Liver (tissue), 9 donors: ENCODE data around the gene CTNNA1. TPM values are rescaled to one million over a fixed set of nuclear protein-coding genes. Genes with fewer than 3 reads are reported as not detected.
"Not testable (repeated sequence)": the region's sequence is repeated elsewhere in the genome, so short reads cannot be mapped to it uniquely, and the experiment has no call there.

Source experiments
- DNase-seq: peaks from one replicate; pipeline ENCODE4 v3.0.0-alpha.2; 2017; ENCODE audit warnings: low spot score
- H3K27ac ChIP-seq, 2 donors: one replicate each; pipeline ENCODE4 v1.7.0; 2013; ENCODE audit warnings: inconsistent platforms in 2 of 2, low read length in 2 of 2, control low read depth in 1 of 2, low read depth in 1 of 2, mild to moderate bottlenecking in 1 of 2
- H3K27me3 ChIP-seq, 4 donors: one replicate each; pipeline versions ENCODE4 v1.6.1 to v1.7.0; 2013; ENCODE audit warnings: low read length in 3 of 4, inconsistent platforms in 1 of 4, mild to moderate bottlenecking in 1 of 4, moderate library complexity in 1 of 4; ENCODE audit not compliant: control insufficient read depth in 4 of 4, insufficient read depth in 4 of 4
- H3K36me3 ChIP-seq, 4 donors: one replicate each; pipeline versions ENCODE4 v1.6.1 to v1.7.0; 2013; ENCODE audit warnings: low read length in 3 of 4, mild to moderate bottlenecking in 3 of 4, low read depth in 1 of 4, moderate library complexity in 1 of 4; ENCODE audit not compliant: control insufficient read depth in 4 of 4, insufficient read depth in 3 of 4
- H3K4me1 ChIP-seq, 4 donors: one replicate each; pipeline versions ENCODE4 v1.6.1 to v1.7.0; 2013; ENCODE audit warnings: low read length in 3 of 4, mild to moderate bottlenecking in 3 of 4, moderate library complexity in 1 of 4; ENCODE audit not compliant: control insufficient read depth in 4 of 4, insufficient read depth in 4 of 4
- H3K4me3 ChIP-seq, 3 donors: one replicate each; pipeline versions ENCODE4 v1.6.1 to v1.7.0; 2013; ENCODE audit warnings: low read length in 3 of 3, control low read depth in 1 of 3, low read depth in 1 of 3, mild to moderate bottlenecking in 1 of 3
- H3K9ac ChIP-seq, 2 donors: one replicate each; pipeline ENCODE4 v1.7.0; 2013; ENCODE audit warnings: low read length in 2 of 2, mild to moderate bottlenecking in 2 of 2, moderate library complexity in 2 of 2, control low read depth in 1 of 2, low read depth in 1 of 2
- H3K9me3 ChIP-seq, 4 donors: one replicate each; pipeline versions ENCODE4 v1.6.1 to v1.7.0; 2013; ENCODE audit warnings: low read length in 3 of 4; ENCODE audit not compliant: control insufficient read depth in 4 of 4
- FOXA1 ChIP-seq: IDR thresholded peaks from 2 replicates; pipeline ENCODE4 v1.6.1; 2016; ENCODE audit warnings: antibody characterized with exemption
- FOXA2 ChIP-seq: IDR thresholded peaks from 2 replicates; pipeline ENCODE4 v1.6.1; 2016; ENCODE audit warnings: antibody characterized with exemption
- JUND ChIP-seq, 2 donors: IDR thresholded peaks; 2 replicates each; pipeline ENCODE4 v1.6.1; 2016; ENCODE audit warnings: antibody characterized with exemption in 2 of 2
- NR2F2 ChIP-seq: IDR thresholded peaks from 2 replicates; pipeline ENCODE4 v1.6.1; 2016; ENCODE audit warnings: antibody characterized with exemption
- RXRA ChIP-seq, 2 donors: IDR thresholded peaks; 2 replicates each; pipeline ENCODE4 v1.6.1; 2017 to 2018; ENCODE audit warnings: antibody characterized with exemption in 2 of 2, mild to moderate bottlenecking in 1 of 2
- SP1 ChIP-seq: IDR thresholded peaks from 2 replicates; pipeline ENCODE4 v1.6.1; 2018; ENCODE audit warnings: antibody characterized with exemption, mild to moderate bottlenecking
- TAF1 ChIP-seq: conservative IDR thresholded peaks from 2 replicates; pipeline ENCODE4 v1.6.1; 2016; ENCODE audit warnings: antibody characterized with exemption, mild to moderate bottlenecking
- WGBS: extraction: QIAGEN DNeasy Blood & Tissue Kit; methylation state at CpG from one replicate; pipeline ENCODE4 v1.1.7; 2013; 5-methylcytosine and 5-hydroxymethylcytosine counted together
- polyA plus RNA-seq, 2 donors: library from polyadenylated mRNA; stranded (reverse) in 1 of 2; unstranded in 1 of 2; fragments of 200-250 nt in 1 of 2; fragments of >200 nt in 1 of 2; fragmentation: Nextera tagmentation in 1 of 2; extraction: Ambion mirVana in 1 of 2; gene quantifications; one replicate each; pipeline versions ENCODE4 v1.2.1 to v1.2.3, GENCODE V29; 2013 to 2015
- total RNA-seq, 2 donors: library from RNA; depleted of rRNA; stranded (reverse); fragments of >200 nt; gene quantifications; one replicate each; pipeline ENCODE4 v1.2.3, GENCODE V29; 2014
- TF ChIP-seq, protein P1 (sequence below): IDR thresholded peaks from 2 replicates; pipeline ENCODE4 v1.6.1; 2016; ENCODE audit warnings: antibody characterized with exemption
- TF ChIP-seq, protein P2 (sequence below): fragments of 150-350 bp; IDR thresholded peaks from 2 replicates; pipeline ENCODE4 v1.5.1; 2017; ENCODE audit warnings: improper control_type of control experiment, low read depth, low read length; ENCODE audit not compliant: missing input control
- TF ChIP-seq, protein P3 (sequence below): IDR thresholded peaks from 2 replicates; pipeline ENCODE4 v1.6.1; 2016; ENCODE audit warnings: antibody characterized with exemption
- TF ChIP-seq, protein P4 (sequence below): IDR thresholded peaks from 2 replicates; pipeline ENCODE4 v1.6.1; 2016; ENCODE audit warnings: antibody characterized with exemption
- donor health status: healthy.
- donor health status: healthy.
- donor health status: healthy.
- donor health status: healthy.
- donor health status: healthy.

Gene CTNNA1
- total and polyA plus RNA-seq, 4 donors: 39.9 to 150 (median 103) TPM

DNA sequence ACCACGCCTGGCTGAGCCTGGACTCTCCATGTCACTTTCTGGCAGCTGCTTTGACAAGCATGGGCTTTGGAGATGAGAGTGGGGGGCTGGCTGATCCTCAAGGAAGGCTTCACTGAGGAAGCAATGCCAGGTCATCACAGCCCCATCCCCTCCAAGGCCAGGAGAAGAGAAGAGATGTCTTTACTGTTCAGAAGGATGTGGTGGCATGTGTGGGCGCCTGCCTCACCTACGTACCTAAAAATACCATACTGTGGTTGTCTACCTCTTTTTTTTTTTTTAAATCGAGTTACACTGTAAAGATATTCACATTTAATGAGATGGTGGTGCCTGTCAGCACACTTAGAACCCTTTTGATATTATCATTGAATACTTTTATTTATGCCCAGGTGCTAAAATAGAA, 26.4 kb upstream of the CTNNA1 start:
- Histone ChIP-seq H3K36me3 (no peaks in the 10 kb centered on the region), H3K4me3 (no peak overlapping the region), H3K27me3 (no peaks in the 10 kb centered on the region), H3K27ac (no peak overlapping the region), H3K9ac (no peak overlapping the region), H3K9me3 (no peaks in the 10 kb centered on the region), H3K4me1 (peaks cover 0 to 7% (median 4%) of the 10 kb centered on the region in 4 donors)
- TF ChIP-seq, protein P1, sequence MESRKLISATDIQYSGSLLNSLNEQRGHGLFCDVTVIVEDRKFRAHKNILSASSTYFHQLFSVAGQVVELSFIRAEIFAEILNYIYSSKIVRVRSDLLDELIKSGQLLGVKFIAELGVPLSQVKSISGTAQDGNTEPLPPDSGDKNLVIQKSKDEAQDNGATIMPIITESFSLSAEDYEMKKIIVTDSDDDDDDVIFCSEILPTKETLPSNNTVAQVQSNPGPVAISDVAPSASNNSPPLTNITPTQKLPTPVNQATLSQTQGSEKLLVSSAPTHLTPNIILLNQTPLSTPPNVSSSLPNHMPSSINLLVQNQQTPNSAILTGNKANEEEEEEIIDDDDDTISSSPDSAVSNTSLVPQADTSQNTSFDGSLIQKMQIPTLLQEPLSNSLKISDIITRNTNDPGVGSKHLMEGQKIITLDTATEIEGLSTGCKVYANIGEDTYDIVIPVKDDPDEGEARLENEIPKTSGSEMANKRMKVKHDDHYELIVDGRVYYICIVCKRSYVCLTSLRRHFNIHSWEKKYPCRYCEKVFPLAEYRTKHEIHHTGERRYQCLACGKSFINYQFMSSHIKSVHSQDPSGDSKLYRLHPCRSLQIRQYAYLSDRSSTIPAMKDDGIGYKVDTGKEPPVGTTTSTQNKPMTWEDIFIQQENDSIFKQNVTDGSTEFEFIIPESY: no peak
- TF ChIP-seq NR2F2: no peak
- DNase-seq: no peak
- WGBS: 86% methylated on average over 4 of the region's 4 CpGs

DNA sequence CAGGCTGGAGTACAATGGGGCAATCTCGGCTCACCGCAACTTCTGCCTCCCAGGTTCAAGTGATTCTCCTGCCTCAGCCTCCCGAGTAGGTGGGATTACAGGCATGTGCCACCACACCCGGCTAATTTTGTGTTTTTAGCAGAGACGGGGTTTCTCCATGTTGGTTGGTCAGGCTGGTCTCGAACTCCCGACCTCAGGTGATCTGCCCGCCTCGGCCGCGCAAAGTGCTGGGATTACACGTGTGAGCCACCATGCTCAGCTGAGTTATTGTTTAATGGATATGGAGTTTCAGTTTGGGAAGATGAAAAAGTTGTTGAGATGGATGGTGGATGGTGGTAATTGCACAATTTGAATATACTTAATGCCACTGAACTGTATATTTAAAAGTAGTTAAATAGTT, 22.7 kb upstream of the CTNNA1 start:
- H3K9me3 ChIP-seq, H3K36me3 ChIP-seq, DNase-seq, H3K4me1 ChIP-seq, H3K9ac ChIP-seq, H3K27me3 ChIP-seq, H3K27ac ChIP-seq, H3K4me3 ChIP-seq: not testable (repeated sequence)
- 96% methylated on average over 12 of the region's 12 CpGs for WGBS

DNA sequence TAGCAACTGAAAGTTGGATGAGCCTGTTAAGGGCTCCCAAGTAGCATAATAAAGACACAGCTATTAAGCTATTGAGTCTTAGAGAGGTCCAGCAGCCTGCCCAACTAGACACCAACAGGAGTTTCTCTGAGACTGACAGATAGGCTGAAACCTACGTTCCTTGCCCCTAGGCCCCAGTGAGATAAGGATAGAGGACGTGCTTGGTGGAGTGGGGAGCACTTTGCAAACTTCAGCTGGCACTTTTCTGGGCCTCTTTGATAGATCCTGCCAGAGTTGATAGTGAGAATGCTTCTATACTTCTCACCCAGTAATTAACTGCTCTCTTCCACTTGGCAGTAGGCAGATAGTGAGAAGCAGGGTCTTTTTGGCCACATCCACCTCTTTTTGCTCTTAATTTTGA, 20.8 kb upstream of the CTNNA1 start:
- Histone ChIP-seq H3K4me3 (no peak overlapping the region), H3K36me3 (no peaks in the 10 kb centered on the region), H3K9ac (no peak overlapping the region), H3K4me1 (no peaks in the 10 kb centered on the region), H3K27ac (no peak overlapping the region), H3K9me3 (no peaks in the 10 kb centered on the region), H3K27me3 (no peaks in the 10 kb centered on the region)
- WGBS: 87% methylated on average over 2 of the region's 2 CpGs
- peak; percentile 56 for DNase-seq
- TF ChIP-seq, protein P1: no peak
- TF ChIP-seq, protein P2, sequence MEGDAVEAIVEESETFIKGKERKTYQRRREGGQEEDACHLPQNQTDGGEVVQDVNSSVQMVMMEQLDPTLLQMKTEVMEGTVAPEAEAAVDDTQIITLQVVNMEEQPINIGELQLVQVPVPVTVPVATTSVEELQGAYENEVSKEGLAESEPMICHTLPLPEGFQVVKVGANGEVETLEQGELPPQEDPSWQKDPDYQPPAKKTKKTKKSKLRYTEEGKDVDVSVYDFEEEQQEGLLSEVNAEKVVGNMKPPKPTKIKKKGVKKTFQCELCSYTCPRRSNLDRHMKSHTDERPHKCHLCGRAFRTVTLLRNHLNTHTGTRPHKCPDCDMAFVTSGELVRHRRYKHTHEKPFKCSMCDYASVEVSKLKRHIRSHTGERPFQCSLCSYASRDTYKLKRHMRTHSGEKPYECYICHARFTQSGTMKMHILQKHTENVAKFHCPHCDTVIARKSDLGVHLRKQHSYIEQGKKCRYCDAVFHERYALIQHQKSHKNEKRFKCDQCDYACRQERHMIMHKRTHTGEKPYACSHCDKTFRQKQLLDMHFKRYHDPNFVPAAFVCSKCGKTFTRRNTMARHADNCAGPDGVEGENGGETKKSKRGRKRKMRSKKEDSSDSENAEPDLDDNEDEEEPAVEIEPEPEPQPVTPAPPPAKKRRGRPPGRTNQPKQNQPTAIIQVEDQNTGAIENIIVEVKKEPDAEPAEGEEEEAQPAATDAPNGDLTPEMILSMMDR: no peak
- TF ChIP-seq RXRA (IDR thresholded peaks at IDR 0.05): no peak
- TF ChIP-seq SP1: no peak
- TF ChIP-seq, protein P3, sequence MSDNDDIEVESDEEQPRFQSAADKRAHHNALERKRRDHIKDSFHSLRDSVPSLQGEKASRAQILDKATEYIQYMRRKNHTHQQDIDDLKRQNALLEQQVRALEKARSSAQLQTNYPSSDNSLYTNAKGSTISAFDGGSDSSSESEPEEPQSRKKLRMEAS: no peak
- no peak for TF ChIP-seq FOXA1
- TF ChIP-seq JUND (IDR thresholded peaks at IDR 0.05): no peak
- no peak for TF ChIP-seq FOXA2
- TF ChIP-seq NR2F2: no peak
- TF ChIP-seq, protein P4, sequence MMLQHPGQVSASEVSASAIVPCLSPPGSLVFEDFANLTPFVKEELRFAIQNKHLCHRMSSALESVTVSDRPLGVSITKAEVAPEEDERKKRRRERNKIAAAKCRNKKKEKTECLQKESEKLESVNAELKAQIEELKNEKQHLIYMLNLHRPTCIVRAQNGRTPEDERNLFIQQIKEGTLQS: no peak
- TF ChIP-seq TAF1: no peak
